Measurements from ENCODE around the gene OSCP1. TPM values are rescaled to one million over a fixed set of nuclear protein-coding genes. Genes with fewer than 3 reads are reported as not detected.

The OSCP1 gene
- total RNA-seq, 1 donor from 2014 or later = 5.7 TPM

DNA sequence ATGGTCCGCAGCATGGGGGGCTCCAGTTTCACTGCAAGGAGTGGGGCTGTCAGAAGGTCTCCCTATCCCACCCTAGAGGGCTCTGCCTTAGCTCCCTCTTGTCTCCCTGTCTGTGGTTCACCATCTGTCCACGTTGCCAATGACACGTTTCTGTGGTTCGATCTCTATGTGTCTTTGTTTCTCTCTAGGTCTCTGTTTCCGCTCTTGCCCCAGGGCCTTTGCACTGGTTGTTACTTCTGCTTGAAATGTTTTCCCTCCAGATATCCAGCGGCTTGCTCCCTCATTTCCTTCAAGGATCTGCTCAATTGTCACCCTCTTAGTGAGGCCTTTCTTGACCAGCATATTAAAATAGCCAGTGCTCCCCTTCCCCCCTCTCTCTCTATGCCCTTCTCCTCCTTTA, 22.4 kb upstream of the OSCP1 start:
- DNase-seq = no peak

- no peak for DNase-seq
These were observed 21.8 kb upstream of the OSCP1 start for GRCh38 chr1:36471830-36472641.

GRCh38 chr1:36469163-36469562, 18.9 kb upstream of the OSCP1 start:
- DNase-seq = no peak

- no peak for DNase-seq
These were observed 17.6 kb upstream of the OSCP1 start for GRCh38 chr1:36467700-36468455.

GRCh38 chr1:36467027-36467410, 16.8 kb upstream of the OSCP1 start:
- no peak for DNase-seq

DNA sequence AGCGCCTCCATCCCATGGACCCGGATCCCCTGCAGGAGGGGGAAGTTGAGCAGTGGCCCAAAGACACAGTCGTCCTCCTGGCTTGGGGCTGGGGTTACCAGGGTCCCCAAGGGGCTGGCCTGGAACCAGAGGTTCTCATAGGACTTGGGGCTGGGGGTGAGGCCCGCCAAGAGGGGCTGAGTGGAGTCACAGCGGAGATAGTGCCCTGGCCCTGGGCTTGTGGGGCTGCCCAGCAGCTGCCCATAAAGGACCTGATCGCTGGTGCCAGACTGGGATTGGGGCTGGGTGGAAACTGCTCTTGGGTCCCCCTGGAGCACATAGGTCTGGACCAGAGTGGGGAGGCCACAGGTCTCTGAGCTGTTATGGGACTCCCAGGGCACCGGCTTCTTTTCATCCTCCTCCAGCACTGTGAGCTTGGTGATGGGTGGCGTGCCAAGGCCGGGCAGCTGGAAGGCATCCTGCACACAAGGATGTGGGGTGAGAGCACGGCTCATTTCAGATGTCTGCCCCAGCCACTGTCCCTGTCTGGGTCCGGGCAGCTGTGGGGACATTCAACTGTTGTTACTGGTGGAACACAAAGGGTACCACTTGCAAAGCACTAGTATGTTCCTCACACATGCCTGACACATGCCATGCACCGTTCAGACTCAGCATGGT, 16.2 kb upstream of the OSCP1 start:
- no peak for DNase-seq

GRCh38 chr1:36465731-36466369, 15.6 kb upstream of the OSCP1 start:
- DNase-seq = no peak

- DNase-seq = no peak
These were observed 14.5 kb upstream of the OSCP1 start for GRCh38 chr1:36464605-36465393.

GRCh38 chr1:36463803-36464604, 13.8 kb upstream of the OSCP1 start, which contains the start of gene MRPS15:
TSS of gene MRPS15 (minus strand) at chr1:36464384. CDS start at chr1:36464275, 109 bp downstream.
- DNase-seq = peak; percentile 98

DNA sequence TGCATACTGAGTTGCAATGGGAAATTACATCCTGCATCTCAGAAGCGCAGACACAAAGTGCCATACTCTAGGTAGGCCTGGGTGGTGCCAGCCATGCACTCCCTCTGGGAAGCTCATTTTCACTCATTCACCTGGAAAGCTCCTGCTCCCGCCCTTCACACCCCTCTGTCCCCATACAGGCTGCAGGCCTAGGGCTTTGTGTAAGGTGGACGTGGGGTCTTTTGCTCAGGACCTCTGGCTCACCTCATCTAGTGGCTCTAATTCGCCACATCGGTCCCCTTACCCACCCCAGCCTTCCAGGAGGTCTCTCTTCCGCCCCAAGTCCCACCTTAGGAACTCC, 13.2 kb upstream of the OSCP1 start:
- no peak for DNase-seq

GRCh38 chr1:36458910-36459309, 8.7 kb upstream of the OSCP1 start:
- DNase-seq = no peak

- no peak for DNase-seq
These were observed 7.4 kb upstream of the OSCP1 start for GRCh38 chr1:36457691-36458090.

DNA sequence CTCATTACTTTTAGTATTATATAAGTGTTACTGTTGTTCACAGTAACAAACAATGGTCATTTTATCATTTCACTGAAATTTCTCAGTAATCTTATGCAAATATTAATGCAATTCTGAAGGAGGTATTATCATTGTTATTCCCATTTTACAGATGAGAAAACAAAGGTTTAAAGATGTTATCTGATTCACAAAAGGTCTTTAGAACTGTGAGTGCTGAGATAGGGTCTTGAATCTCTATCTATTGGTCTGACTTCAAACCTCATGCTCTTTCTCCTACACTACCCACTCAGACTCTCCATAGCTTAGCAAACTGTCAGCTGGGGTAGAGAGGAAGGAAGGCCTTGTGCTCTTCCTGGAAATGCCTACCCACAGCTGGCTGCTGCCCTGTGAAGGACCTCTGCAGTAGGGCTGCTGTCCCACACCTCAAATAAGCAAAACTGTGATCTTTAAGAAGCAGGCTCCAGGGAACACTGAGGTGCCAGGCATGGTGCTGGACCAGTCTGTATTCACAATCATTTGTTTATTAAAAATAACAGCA, 6.2 kb upstream of the OSCP1 start:
- DNase-seq = no peak

GRCh38 chr1:36455386-36455785, 5.1 kb upstream of the OSCP1 start:
- no peak for DNase-seq

DNA sequence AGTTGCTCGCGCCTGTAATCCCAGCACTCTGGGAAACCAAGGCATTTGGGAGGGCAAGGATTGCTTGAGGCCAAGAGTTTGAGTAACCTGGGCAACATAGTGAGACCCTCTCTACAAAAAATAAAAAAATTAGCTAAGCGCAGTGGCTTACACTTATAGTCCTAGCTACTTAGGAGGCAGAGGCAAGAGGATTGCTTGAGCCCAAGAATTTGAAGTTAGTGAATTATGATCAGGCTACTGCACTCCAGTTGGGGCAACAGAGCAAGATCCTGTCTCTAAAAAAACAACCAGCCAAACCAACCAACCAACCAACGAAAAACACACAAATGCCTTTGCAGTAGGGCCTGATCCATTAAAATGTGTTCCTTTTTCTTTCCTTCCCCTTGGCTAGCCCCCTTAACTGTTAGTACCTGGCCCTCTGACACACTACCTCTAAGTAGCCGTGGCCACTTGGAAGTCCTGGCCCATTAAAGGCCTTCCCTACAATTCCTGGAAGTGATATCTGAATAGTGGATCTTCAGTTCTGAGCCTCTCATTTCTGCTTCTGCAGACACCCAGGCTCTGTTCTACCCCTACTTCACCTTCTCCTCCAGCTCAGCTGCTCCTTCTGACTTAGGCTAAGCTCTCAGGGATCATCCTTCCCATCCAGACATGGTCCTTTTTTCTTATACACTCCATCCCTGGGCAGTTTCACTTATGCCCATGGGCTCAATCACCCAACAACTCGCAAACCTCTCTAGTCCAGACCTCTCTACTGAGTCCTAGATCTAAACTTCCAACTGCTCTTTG, 3.5 kb upstream of the OSCP1 start:
- DNase-seq = no peak

DNA sequence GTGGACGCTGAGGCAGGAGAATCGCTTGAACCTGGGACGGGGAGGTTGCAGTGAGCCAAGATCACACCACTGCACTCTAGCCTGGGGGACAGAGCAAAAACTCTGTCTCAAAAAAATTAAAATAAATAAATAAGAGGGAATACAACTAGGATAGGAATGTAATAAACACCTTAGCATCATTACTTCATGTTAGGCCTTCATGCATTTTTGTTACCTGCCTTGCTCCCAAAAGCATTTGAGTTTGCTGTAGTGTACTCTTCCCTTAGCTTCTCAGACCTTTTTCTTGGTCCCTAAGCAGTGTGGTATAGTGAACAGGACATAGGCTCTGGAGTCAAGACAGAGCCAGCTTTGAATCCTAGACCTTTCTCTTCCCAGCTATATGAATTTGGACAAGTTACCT, 2.8 kb upstream of the OSCP1 start:
- DNase-seq = no peak

DNA sequence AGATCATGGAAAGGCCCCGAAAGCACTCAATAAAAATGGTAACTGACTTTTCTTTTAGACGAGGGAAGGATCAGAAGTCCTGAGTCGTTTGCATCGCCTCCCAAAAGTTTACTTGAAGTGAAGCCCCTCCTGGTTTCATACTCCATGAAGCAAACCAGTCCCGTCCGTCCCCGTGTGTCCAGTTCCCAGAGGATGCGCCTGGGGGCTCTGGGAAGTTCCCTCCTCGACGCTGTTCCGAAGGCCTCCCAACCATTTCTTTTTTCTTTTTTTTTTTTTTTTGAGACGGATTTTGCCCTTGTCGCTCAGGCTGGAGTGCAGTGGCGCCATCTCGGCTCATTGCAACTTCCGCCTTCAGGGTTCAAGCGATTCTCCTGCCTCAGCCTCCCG, 661 bp upstream of the OSCP1 start:
- DNase-seq = no peak

- DNase-seq = no peak
These were observed 1.7 kb downstream of the OSCP1 start for GRCh38 chr1:36448530-36449056.

GRCh38 chr1:36447450-36447849, 2.8 kb downstream of the OSCP1 start:
- no peak for DNase-seq

DNA sequence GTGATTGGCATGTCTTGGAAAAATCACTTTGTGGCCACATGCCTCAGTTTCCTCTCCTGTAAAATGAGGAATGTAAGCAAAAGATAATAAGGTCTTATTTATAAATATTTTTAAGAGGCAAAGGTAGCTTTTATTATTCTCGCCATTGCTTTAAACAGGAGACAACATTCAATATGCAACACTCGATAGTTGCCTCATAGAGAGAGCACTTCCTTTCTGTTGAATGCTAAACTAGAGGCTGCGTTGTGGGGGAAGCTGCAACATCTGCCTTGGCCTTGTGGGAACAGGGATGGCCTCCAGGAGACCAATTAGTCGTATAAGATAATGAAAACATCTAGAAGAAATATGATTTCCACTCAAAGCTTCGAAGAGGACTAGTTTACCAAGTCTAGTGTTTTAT, 3.5 kb downstream of the OSCP1 start:
- DNase-seq = no peak

Measured in tongue (tissue), 2 donors.